DMS153 treated with DMSO at 0.1 percent for 48 hours (cell line): ENCODE measurements around the gene PSORS1C1.
"Not testable (repeated sequence)": the region's sequence is repeated elsewhere in the genome, so short reads cannot be mapped to it uniquely, and the experiment has no call there.

Experiments
- DNase-seq: peaks from one replicate; lab custom pipeline; 2025; ENCODE audit not compliant: unreplicated experiment; lab: John Stamatoyannopoulos, UW

PSORS1C1 gene

DNA sequence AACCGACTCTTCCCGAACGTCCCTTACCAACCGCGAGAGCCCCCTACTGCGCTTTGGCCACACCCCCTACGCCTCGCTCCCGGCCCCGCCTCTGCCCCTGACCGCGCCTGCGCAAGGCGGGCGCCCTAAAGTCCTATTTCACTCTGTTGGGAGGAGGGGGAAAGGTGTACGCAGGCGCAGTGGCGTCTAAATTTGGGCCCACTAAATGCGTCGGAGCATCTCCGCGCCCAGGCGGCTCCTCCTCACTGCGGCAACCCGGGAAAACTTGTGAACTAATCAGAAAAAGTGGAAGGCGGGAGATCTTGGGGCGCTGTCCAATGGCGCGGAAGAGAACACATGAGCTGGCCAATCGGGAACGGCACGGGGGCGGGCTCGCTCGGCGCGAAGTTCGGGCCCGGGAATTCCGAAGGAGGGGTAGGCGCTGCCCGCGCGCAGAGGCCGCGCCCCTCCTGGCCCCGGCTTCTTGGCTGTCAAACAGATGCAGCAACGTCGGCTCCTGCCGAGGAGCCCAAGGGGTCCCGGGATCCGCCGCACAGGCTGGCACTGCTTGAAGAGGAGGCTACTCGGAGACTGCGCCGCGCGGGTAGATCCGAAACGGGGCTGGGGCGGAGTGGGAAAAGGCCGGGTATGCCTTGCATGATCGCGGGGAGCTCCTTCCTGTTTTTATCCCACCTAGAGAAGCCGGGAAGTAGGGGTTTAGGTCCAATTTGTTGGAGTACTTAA, 43.7 kb downstream of the PSORS1C1 start, which contains the start of gene TCF19:
Gene TCF19, plus strand, starts transcription at position 450 of the 723 bp plus-strand sequence. CDS start 881 bp downstream, outside the sequence.
- peak; percentile 95 for DNase-seq

DNA sequence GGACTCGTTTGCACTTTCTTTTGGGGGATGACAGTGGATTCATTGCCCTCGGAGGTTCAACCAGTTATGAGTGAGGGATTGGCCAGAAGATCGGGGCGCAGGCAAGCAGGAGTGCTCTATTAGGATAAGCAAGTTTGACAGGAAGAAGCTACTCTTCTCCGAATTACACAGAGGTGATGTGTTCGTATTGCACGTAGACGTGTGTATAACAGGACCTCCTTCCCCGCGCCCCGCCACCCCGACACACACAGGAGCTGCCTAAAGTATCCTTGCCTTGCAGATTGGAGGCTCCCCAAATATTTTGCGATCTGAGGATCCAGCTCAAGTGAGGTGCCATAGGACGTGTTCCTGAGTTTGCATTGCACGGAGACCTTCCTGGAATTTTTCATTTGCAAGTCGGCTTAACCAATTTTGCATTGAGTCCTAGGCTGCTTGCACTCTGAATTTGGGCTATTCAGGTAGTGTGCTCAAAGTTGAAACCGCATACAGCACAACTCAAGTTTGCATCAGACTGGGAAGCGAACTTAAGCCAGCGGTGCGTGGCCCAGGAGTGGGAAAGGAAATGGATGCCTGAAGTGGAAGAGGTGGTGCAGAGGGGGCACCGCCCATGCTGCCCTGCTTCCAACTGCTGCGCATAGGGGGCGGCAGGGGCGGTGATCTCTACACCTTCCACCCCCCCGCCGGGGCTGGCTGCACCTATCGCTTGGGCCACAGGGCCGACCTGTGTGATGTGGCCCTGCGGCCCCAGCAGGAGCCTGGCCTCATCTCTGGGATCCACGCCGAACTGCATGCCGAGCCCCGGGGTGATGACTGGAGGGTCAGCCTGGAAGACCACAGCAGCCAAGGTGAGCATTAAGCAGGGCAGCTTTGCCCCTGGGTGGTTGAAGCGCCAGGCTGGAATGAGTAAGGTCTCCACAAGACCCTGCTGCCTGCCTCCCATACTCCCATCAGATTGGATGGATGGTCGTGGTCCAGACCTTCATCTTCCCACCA, 44.6 kb downstream of the PSORS1C1 start:
- no peak for DNase-seq

GRCh38 chr6:31161216-31162126, 46.9 kb downstream of the PSORS1C1 start:
- no peak for DNase-seq

DNA sequence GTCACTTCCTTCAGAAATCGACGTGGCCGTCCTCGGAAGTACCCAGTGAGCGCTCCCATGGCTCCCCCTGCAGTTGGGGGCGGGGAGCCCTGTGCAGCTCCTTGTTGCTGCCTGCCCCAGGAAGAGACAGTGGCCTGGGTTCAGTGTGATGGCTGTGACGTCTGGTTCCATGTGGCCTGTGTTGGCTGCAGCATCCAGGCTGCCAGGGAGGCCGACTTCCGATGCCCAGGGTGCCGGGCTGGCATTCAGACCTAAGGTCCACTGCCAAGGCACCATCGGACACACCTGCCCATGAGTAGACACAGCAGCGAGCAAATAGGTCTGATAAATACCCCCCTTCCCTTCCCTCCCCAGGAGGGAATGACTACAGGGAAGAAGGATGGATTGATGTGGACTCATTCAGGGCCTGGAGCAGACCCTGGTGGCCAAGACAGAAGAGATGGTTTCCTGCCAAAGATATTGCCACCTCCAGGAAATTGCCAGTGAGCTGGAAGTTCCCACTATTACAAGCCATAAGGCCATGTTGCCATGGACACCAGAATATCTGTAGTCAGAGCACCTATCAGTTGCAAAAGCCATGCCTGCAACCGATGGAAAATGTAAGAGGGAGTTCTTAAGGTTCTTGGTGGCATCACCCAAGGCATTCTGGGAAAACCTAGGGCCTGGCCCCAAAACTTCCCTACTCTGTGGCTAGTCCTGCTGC, 48.0 kb downstream of the PSORS1C1 start:
- no peak for DNase-seq

DNA sequence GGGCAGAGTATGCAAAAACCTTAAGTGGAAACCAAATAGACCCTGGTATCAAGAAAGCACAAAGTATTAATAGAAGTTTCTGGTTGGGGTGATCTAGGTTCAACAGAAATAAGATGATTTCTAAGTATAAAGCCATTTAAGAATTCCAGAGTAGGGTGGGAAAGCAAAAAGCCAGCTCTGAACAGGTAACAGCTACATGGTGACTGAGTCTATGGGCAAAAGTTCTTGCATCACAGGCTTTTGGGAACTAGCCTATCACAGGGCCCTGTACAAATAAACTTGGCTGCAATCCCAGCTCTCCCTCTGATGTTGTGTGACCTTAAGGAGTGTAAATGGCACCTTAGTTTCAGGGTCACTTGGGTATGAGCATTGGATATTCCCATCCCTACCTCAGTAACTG, 49.3 kb downstream of the PSORS1C1 start:
- DNase-seq: no peak

DNA sequence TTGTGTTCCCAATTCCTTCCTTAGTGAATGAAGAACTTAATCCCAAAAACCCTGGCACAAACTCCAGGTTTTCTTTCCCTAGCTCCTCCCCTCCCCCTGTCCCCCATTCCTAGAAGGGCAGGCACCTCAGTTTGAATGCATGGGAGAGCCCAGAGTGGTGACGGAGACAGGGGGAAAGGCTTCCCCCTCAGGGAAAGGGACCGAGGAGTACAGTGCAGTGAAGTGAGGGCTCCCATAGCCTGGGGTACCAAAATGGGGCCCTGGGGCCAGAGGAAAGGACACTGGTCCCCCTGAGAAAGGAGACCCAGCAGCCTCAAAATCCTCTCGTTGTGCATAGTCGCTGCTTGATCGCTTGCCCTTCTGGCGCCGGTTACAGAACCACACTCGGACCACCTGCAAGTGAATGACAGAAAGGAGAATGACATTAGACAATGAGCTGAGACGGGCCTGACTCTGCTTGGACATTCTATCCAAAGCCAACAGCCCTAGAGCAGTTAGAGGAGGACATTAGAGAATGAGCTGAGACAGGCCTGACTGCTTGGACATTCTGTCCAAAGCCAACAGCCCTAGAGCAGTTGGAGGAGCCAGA, 50.0 kb downstream of the PSORS1C1 start:
- DNase-seq: not testable (repeated sequence)

DNA sequence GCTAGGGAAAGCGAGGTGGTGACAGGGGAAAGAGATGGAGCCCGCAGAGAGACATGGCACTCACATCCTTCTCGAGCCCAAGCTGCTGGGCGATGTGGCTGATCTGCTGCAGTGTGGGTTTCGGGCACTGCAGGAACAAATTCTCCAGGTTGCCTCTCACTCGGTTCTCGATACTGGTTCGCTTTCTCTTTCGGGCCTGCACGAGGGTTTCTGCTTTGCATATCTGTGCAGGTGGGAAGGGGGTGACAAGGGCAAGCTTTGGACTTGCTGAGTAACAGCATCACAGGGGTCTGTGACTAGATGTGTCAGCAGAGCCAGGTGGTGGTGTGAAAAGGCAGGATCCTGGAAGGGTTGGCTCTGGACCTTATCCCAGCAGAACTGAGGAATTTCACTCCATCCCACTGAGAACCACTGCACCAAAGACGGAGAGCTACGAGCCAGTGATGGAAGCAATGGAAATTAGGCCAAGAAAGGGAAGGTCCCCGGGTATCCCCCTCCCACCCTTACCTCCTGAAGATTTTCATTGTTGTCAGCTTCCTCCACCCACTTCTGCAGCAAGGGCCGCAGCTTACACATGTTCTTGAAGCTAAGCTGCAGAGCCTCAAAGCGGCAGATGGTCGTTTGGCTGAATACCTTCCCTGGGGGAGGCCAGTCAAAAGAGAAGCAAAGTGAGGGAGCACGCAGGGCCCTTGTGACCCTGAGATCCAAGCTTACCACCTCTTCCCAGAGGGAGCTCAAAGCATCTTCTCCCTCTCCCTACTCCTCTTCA, 50.6 kb downstream of the PSORS1C1 start:
- DNase-seq: not testable (repeated sequence)

- no peak for DNase-seq
Observed at GRCh38 chr6:31165986-31166385, 51.4 kb downstream of the PSORS1C1 start.

GRCh38 chr6:31168606-31169005, 54.0 kb downstream of the PSORS1C1 start:
- no peak for DNase-seq

DNA sequence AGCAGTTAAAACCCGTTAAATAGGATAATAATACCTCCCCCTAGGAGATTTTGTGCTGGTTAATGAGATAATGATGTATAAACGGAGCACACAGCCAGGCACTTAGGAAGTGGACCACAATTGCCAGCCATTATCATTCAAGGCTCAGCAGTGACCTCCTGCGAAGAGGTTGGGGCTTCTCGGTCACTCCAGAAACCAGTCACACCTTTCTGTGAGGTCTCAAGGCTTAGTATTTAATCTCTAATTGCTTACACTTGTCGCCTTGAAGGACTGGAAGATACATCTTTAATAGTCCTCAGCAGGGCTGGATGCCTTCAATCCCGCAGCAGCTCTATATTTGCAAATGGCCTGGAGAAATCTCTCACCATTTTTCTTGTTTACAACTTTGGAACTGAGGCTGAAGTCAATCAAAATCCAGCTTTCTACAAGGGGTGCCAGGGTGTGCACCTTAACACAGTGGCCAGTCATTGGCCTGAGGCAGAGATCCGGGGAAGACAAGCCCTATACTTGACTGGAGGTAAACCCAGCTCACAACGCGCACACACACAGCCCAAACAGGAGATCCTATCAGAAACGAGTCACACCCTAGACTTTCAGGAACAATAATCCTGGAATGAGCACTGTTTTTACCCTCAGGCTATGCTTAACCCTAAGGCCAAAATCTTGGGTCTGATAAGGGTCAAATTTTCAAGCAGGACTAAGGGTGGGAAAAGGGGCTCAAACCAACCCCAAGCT, 54.7 kb downstream of the PSORS1C1 start:
- DNase-seq: no peak

DNA sequence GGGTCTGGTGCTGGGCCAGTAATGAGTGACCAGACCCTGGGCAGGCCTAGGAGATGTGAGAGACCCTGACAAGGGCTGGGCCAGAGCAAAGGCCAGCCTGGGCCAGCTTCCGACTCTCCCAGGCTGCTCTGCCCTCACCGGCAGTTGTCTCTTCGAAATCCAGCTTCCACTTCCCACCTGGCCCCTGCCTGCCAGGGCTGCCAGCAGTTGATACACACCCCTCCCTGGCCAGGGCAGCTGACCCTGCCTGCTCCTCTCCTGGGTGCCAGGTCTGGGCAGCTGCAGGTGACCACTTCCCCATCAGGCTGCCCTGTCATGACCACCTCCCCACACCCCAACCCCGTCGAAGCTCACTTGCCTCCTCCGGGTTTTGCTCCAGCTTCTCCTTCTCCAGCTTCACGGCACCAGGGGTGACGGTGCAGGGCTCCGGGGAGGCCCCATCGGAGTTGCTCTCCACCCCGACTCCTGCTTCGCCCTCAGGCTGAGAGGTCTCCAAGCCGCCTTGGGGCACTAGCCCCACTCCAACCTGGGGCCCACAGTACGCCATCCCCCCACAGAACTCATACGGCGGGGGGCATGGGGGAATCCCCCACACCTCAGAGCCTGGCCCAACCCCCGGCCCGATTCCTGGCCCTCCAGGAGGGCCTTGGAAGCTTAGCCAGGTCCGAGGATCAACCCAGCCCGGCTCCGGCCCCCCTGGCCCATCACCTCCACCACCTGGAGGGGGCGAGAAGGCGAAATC, 55.4 kb downstream of the PSORS1C1 start:
- not testable (repeated sequence) for DNase-seq

DNA sequence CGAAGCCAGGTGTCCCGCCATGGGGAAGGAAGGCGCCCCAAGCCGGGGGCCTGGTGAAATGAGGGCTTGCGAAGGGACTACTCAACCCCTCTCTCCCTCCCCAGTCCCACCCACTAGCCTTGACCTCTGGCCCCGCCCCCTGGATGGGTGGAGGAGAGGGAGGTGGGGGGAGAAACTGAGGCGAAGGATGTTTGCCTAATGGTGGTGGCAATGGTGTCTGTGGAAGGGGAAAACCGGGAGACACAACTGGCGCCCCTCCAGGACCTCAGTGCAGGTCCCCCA, 55.9 kb downstream of the PSORS1C1 start, which contains the start of gene POU5F1:
Gene POU5F1, minus strand, starts transcription at position 83 of the 282 bp plus-strand sequence. Its CDS starts 62 bp downstream, at position 21.
- no peak for DNase-seq

DNA sequence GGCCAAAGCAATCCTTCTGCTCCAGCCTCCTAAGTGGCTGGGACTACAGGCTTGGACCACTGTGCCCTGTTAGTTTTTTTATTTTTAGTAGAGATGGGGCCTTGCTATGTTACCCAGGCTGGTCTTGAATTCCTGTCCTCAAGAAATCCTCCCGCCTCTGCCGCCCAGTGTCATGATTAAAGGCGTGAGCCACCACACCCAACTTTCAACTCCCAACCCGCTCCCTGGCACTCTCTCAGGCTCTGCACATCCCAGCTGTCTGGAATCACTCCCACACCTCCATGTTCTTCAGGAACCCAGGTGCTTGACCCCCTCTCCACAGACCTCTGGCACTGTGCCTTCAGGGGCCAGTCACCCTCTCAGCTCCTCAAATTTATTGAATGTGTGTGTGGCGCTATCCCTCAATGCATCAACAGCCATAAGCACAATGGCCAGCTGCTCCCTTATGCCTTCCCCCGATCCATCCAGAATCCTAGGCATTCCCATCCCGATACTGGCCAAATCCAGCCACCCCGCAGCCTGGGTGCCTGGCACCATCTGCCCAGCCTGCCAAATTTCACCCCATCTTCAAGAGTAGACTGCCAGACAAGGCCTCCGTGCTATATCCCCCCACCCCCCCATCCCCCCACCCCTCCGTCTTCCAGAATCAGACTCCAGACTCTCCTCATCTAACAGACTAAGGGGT, 56.5 kb downstream of the PSORS1C1 start:
- DNase-seq: no peak

- DNase-seq: no peak
Observed at GRCh38 chr6:31171931-31172905, 57.6 kb downstream of the PSORS1C1 start.

DNA sequence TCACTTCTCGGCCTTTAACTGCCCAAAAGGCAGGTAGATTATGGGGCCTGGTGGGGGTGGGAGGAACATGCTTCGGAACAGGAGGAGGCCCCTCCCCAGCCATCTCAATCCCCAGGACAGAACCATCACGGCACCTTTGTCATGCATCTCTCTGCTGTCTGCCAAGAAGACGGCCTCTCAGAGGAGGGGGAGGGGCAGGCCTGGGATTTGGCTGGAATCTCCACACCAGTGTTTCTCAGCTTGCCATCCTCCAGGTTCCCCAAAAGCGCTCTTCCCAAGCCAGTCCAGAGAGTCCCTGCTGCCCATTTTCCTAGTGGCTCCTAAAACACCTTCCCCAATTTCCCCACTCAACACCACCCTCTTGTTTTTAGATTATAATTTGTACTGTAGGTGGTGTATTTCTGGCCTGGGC, 58.4 kb downstream of the PSORS1C1 start:
- no peak for DNase-seq

DNA sequence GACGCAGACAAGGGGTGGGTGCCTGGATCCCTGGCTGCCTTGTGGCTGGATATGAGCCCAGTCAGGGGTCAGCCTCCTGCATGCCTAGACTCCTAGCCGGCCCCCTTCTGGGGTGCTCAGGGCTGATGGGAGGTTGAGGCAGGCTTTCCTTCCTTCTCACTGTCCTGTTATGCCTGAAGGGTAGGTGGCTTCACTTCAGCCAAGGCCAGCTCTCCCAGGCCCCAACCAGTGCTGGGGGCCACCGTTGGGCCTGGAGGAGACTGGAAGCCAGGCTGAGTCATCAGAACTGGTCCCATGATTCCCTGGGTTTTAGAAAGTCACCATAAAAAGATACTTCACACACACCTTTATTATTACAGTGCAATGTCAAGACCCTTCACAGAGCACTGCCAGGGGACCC, 58.8 kb downstream of the PSORS1C1 start:
- DNase-seq: no peak
